Left colon (tissue), 2 donors: ENCODE data around the gene F10. TPM values are rescaled to one million over a fixed set of nuclear protein-coding genes. Genes with fewer than 3 reads are reported as not detected.

Experiments used
- ATAC-seq: fragments of 200-7000 bp; cut with Tn5 transposase; one replicate; pipeline ENCODE4 v1.9.1; 2020; ENCODE audit warnings: mild to moderate bottlenecking, moderate library complexity
- DNase-seq, 2 donors: peaks; one replicate each; pipeline ENCODE4 v3.0.0-alpha.2; 2020
- intact Hi-C, 2 donors: fragments of 100-400 bp; cut with DNase I in 1 of 2; cut with micrococcal nuclease in 1 of 2; formaldehyde crosslinking; loops; one replicate each; pipeline versions ENCODE4 v1.11.2 to v1.14.0; 2022; cut with DNase I, micrococcal nuclease
- total RNA-seq, 2 donors: library from RNA; stranded (reverse); fragmentation: NEBNext Ultra II Directional; extraction: Animal tissue kit (Norgen Biotek cat#: 25700); gene quantifications; one replicate each; pipeline ENCODE4 v1.2.1, GENCODE V29; 2021
- donor health status: DM: no; HTN: no; CAD: no.
- donor health status: DM: yes; HTN: yes; CAD: no.

F10 gene
- total RNA-seq, 2 donors from 2014 or later: 1.6 to 4.7 TPM

- intact Hi-C loops: no loop called here
- no peak for ATAC-seq
- DNase-seq: no peak
Measured at GRCh38 chr13:113112893-113113845, 9.4 kb upstream of the F10 start.

DNA sequence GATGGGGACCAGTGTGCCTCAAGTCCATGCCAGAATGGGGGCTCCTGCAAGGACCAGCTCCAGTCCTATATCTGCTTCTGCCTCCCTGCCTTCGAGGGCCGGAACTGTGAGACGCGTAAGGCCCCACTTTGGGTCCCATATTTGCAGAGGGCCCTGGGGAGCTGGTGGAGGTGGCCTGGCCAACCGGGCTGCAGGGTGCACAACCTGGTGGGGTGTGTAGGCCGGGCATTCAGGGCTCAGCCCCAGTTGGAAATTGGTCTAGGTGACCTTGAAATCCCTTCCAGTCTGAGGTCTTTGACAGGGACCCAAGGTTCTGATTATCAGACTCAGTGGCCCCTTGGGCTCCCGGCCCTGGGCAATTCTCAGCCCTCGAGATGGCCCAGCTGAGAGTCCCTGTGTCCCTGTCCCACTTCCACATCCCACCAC lies 8.7 kb upstream of the F10 start:
- intact Hi-C loops: no loop called here
- no peak for DNase-seq
- no peak for ATAC-seq

GRCh38 chr13:113114511-113115362 lies 7.9 kb upstream of the F10 start:
- intact Hi-C loops: no loop called here
- ATAC-seq: no peak
- no peak for DNase-seq

GRCh38 chr13:113115363-113116205 lies 7.0 kb upstream of the F10 start:
- intact Hi-C loops: no loop called here
- DNase-seq (peak in 1 of 2 donors; percentile 6), ATAC-seq (no peak)

DNA sequence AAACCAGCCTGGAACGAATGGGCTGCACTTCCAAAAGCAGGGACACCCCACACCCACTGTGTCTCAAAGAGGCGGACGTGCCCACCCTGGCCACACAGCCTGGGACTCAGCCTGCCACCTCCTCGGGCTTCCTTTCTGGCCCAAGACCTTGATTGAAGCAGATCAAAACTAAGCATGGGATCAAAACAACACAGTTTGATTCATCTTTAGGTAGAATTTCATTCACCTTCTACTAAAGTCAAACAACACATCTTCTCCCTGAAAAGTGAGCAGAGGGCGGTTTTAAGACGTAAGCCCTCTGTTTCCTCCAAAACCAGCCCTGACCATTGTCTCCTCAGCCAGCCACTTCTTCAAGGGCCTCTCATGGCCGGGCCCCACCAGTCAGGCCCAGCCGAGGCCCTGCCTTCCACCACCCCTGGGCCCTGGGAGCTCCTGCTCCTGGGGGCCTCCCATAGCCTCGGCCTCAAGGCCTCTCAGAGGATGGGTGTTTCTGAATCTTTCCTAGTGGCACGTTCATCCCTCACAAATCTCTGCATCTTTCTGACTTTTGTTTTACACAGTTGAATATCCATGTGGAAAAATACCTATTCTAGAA lies 6.3 kb upstream of the F10 start:
- no peak for ATAC-seq
- no peak for DNase-seq
- intact Hi-C loops: no loop called here

GRCh38 chr13:113116871-113117271 lies 5.7 kb upstream of the F10 start:
- DNase-seq: no peak
- ATAC-seq: no peak
- intact Hi-C loops: no loop called here

GRCh38 chr13:113117335-113117872 lies 5.2 kb upstream of the F10 start:
- intact Hi-C loops: no loop called here
- DNase-seq: no peak
- no peak for ATAC-seq

DNA sequence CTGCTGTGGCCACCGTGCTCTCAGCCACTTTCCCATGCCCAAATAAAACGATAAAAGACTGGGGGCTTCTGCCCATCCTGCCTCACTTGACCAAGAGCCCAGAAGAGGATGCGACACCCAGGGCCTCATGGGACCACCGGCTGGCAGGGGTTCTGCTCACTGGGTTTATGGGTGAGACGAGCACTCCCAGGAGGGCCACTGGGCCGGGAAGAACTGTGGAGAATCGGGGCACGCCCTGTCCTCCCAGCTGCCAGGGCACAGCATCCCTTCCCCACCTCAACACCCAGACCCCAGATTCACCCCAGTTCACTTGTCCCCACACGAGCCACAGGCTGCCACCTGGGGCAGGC lies 4.7 kb upstream of the F10 start:
- DNase-seq: no peak
- intact Hi-C loops: no loop called here
- ATAC-seq: no peak

DNA sequence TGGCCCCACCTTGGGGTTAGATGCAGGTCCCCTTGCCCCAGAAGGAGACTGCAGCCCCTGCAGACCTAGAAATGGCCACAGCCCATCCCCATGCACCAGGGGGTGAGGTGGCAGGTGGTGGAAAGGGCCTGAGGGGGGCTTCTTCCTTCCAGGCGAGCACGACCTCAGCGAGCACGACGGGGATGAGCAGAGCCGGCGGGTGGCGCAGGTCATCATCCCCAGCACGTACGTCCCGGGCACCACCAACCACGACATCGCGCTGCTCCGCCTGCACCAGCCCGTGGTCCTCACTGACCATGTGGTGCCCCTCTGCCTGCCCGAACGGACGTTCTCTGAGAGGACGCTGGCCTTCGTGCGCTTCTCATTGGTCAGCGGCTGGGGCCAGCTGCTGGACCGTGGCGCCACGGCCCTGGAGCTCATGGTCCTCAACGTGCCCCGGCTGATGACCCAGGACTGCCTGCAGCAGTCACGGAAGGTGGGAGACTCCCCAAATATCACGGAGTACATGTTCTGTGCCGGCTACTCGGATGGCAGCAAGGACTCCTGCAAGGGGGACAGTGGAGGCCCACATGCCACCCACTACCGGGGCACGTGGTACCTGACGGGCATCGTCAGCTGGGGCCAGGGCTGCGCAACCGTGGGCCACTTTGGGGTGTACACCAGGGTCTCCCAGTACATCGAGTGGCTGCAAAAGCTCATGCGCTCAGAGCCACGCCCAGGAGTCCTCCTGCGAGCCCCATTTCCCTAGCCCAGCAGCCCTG lies 4.2 kb upstream of the F10 start:
- DNase-seq: no peak

GRCh38 chr13:113119166-113119821 lies 3.3 kb upstream of the F10 start:
- intact Hi-C loops: no loop called here
- no peak for DNase-seq
- ATAC-seq: no peak

More for the DNA sequence above, 4.2 kb upstream of the F10 start:
- intact Hi-C loops: no loop called here
- no peak for ATAC-seq

- intact Hi-C loops: no loop called here
- DNase-seq: no peak
- ATAC-seq: no peak
Measured at GRCh38 chr13:113119822-113120189, 2.8 kb upstream of the F10 start.

GRCh38 chr13:113120300-113121182 lies 2.1 kb upstream of the F10 start:
- no peak for ATAC-seq
- no peak for DNase-seq

GRCh38 chr13:113121183-113121927 lies 1.2 kb upstream of the F10 start:
- DNase-seq (no peak), ATAC-seq (no peak)
- intact Hi-C loops: no loop called here

More at GRCh38 chr13:113120300-113121182, 2.1 kb upstream of the F10 start:
- intact Hi-C loops: no loop called here

DNA sequence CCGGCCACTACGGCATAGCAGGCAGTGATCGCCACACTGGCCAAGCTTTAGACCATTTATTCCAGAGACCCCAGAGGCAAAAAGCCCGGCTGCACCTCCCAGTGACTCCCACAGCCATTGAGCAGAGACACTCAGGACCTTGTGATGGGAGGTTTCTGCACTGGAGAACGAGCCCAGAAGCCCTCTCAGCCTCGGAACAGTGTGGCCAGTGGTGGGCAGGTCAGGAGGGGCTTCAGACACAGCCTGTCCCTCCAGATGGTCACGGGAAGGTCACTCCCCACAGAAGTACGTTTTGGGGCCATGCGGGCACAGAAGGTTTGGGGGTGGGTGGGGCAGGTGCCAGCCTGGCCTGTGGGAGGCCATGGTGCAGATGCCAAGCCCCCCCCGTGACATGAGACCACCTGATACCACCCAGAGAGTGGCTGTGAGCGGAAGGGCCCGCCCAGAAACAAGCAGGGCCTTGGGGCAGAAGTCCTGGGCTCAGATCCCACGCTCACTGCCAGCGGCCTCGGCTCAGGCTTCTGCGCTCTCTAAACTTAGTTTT lies 599 bp upstream of the F10 start:
- ATAC-seq: no peak
- DNase-seq: no peak
- intact Hi-C loops: no loop called here
